ENCODE results near the gene SURF4. TPM values are rescaled to one million over a fixed set of nuclear protein-coding genes. Genes with fewer than 3 reads are reported as not detected.
A peak's percentile ranks its signal among the peaks of the same experiment; 100 is the strongest.

The SURF4 gene
- total RNA-seq, 1 experiment from 2014 or later: 171 TPM

- TF ChIP-seq OVOL2 (CRISPR knock-in tag; IDR thresholded peaks at IDR 0.05; ENCODE audit: borderline replicate concordance) (no peak), ATF2 (CRISPR knock-in tag; IDR thresholded peaks at IDR 0.05; ENCODE audit: borderline replicate concordance, low read depth) (no peak), ZNF121 (CRISPR knock-in tag; IDR thresholded peaks at IDR 0.05) (no peak), IRF2 (CRISPR knock-in tag; IDR thresholded peaks at IDR 0.05; ENCODE audit: borderline replicate concordance, low read depth) (no peak), JUN (CRISPR knock-in tag; IDR thresholded peaks at IDR 0.05) (no peak)
- TF ChIP-seq, protein P1, sequence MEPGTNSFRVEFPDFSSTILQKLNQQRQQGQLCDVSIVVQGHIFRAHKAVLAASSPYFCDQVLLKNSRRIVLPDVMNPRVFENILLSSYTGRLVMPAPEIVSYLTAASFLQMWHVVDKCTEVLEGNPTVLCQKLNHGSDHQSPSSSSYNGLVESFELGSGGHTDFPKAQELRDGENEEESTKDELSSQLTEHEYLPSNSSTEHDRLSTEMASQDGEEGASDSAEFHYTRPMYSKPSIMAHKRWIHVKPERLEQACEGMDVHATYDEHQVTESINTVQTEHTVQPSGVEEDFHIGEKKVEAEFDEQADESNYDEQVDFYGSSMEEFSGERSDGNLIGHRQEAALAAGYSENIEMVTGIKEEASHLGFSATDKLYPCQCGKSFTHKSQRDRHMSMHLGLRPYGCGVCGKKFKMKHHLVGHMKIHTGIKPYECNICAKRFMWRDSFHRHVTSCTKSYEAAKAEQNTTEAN (CRISPR knock-in tag; IDR thresholded peaks at IDR 0.05): no peak
- CTCF ChIA-PET: interaction anchor here (0.9 to 2.5 kb wide), 4 partner anchors 10 to 120 kb away, joined by 3 to 7 read pairs (median 4); partner anchors contain the start of genes SURF1 and SURF2
- ATAC-seq (no peak), DNase-seq (ENCODE audit: low spot score) (no peak)
- H3K4me1 Mint-ChIP-seq: 0 out of 2 replicates have a peak, but pooled peaks cover under 1% of the 10 kb centered on the region
- POLR2A ChIA-PET: no interaction called here
- no peaks in the 10 kb centered on the region for H3K9me3 Mint-ChIP-seq
- no peak overlapping the region for H3K27ac Mint-ChIP-seq
- H3K27me3 Mint-ChIP-seq (ENCODE audit: low read depth): no peaks in the 10 kb centered on the region
- no peak overlapping the region for H3K4me3 Mint-ChIP-seq
- peaks cover 64% of the 10 kb centered on the region for H3K36me3 Mint-ChIP-seq
Measured at GRCh38 chr9:133366435-133366834, 9.4 kb downstream of the SURF4 start.

DNA sequence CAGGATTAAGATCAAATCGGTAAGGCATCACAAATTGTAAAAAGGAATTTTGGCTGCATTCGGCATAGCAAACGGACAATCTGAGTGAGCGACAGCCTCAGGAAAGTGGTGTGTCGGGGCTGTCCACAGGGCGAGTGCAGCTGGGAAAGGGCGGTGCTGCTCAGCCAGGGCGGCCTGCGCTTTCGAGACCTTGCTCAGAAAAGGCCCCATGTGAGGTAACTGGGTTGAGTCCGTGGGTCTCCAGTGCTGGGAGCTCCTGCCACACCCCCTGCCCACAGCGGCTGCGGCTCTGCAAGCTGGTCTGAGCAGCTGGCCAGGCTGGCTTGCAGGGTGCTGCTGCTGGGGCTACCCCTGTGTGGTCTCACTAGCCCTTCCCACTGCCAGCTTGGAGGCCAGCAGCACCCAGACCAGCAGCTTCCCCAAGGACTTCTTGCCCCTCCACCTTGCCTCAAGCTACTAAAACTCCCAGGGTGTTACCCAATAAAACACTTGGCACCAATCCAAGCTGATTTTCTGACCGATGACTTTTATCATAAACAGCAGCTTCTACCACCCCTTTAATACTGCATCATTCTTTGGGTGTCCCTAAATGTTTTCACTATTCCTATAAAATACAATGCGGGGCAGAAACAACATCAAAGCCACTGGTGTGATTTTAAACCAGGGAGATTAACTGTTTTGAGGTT, 13.4 kb downstream of the SURF4 start:
- no peak for ATAC-seq
- Mint-ChIP-seq H3K27ac (peak overlapping the region; percentile 34), H3K4me3 (no peak overlapping the region), H3K36me3 (peaks cover 63% of the 10 kb centered on the region), H3K4me1 (peaks cover 5% of the 10 kb centered on the region), H3K9me3 (no peaks in the 10 kb centered on the region), H3K27me3 (ENCODE audit: low read depth) (no peaks in the 10 kb centered on the region)
- DNase-seq (ENCODE audit: low spot score): no peak
- POLR2A ChIA-PET: interaction anchor here (0.6 kb wide), 1 partner anchor 122 kb away, joined by 6 read pairs; no protein-coding TSS in a partner anchor
- CTCF ChIA-PET: interaction anchor here (0.6 kb wide), 1 partner anchor 97 kb away, joined by 4 read pairs; the partner anchor contains the start of gene CACFD1
- TF ChIP-seq PREB (CRISPR knock-in tag; IDR thresholded peaks at IDR 0.05; ENCODE audit: borderline replicate concordance) (no peak), NR3C1 (CRISPR knock-in tag; conservative IDR thresholded peaks at IDR 0.05; ENCODE audit: low read depth) (no peak), HMGXB4 (CRISPR knock-in tag; IDR thresholded peaks at IDR 0.05) (no peak), NR1H2 (CRISPR knock-in tag; IDR thresholded peaks at IDR 0.05) (no peak), EMX1 (CRISPR knock-in tag; IDR thresholded peaks at IDR 0.05) (no peak), ZSCAN18 (CRISPR knock-in tag; IDR thresholded peaks at IDR 0.05) (no peak), FOXP4 (CRISPR knock-in tag; IDR thresholded peaks at IDR 0.05) (no peak), NFATC4 (CRISPR knock-in tag; IDR thresholded peaks at IDR 0.05) (no peak)
- TF ChIP-seq, protein P2, sequence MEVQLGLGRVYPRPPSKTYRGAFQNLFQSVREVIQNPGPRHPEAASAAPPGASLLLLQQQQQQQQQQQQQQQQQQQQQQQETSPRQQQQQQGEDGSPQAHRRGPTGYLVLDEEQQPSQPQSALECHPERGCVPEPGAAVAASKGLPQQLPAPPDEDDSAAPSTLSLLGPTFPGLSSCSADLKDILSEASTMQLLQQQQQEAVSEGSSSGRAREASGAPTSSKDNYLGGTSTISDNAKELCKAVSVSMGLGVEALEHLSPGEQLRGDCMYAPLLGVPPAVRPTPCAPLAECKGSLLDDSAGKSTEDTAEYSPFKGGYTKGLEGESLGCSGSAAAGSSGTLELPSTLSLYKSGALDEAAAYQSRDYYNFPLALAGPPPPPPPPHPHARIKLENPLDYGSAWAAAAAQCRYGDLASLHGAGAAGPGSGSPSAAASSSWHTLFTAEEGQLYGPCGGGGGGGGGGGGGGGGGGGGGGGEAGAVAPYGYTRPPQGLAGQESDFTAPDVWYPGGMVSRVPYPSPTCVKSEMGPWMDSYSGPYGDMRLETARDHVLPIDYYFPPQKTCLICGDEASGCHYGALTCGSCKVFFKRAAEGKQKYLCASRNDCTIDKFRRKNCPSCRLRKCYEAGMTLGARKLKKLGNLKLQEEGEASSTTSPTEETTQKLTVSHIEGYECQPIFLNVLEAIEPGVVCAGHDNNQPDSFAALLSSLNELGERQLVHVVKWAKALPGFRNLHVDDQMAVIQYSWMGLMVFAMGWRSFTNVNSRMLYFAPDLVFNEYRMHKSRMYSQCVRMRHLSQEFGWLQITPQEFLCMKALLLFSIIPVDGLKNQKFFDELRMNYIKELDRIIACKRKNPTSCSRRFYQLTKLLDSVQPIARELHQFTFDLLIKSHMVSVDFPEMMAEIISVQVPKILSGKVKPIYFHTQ (CRISPR knock-in tag; IDR thresholded peaks at IDR 0.05): no peak
